DOHH2 (cell line): ENCODE measurements around the gene CRYBG1.
A peak's percentile ranks its signal among the peaks of the same experiment; 100 is the strongest.

Experiments
- H3F3A ChIP-seq: fragments of 200-600 bp; sonication (generic), shearing (Covaris generic); 2 replicates; pipeline ENCODE4 v1.6.0; 2016; ENCODE audit warnings: antibody characterized with exemption, mild to moderate bottlenecking; ENCODE audit not compliant: control insufficient read depth, insufficient read depth
- H3K27ac ChIP-seq: fragments of 200-600 bp; sonication (generic); 2 replicates; pipeline ENCODE4 v1.5.1; 2014; ENCODE audit warnings: low read depth, mild to moderate bottlenecking, low read length, moderate library complexity
- H3K27me3 ChIP-seq: fragments of 200-600 bp; sonication (generic); 2 replicates; pipeline ENCODE4 v1.6.1; 2014; ENCODE audit warnings: mild to moderate bottlenecking, low read length, mixed read lengths; ENCODE audit not compliant: control insufficient read depth
- H3K36me3 ChIP-seq: fragments of 200-600 bp; sonication (generic); 2 replicates; pipeline ENCODE4 v1.6.1; 2014; ENCODE audit warnings: mild to moderate bottlenecking, low read length, moderate library complexity, mixed read lengths; ENCODE audit not compliant: control insufficient read depth
- H3K4me1 ChIP-seq: fragments of 200-600 bp; sonication (generic); 2 replicates; pipeline ENCODE4 v1.6.1; 2014; ENCODE audit warnings: mild to moderate bottlenecking, low read length, mixed read lengths; ENCODE audit not compliant: control insufficient read depth
- H3K4me2 ChIP-seq: fragments of 200-600 bp; sonication (generic); 2 replicates; pipeline ENCODE4 v1.6.0; 2014; ENCODE audit warnings: mild to moderate bottlenecking, low read length, moderate library complexity
- H3K4me3 ChIP-seq: fragments of 200-600 bp; sonication (generic); 2 replicates; pipeline ENCODE4 v1.5.1; 2014; ENCODE audit warnings: mild to moderate bottlenecking, low read length, mixed read lengths
- H3K79me2 ChIP-seq: fragments of 200-600 bp; sonication (generic); 2 replicates; pipeline ENCODE4 v1.6.1; 2014; ENCODE audit warnings: mild to moderate bottlenecking, low read length, mixed read lengths; ENCODE audit not compliant: control insufficient read depth
- H3K9me2 ChIP-seq: fragments of 200-600 bp; sonication (generic); replicated peaks from 2 replicates; pipeline ENCODE4 v1.6.1; 2014; ENCODE audit warnings: mild to moderate bottlenecking, low read length, mixed read lengths; ENCODE audit not compliant: control insufficient read depth
- H3K9me3 ChIP-seq: fragments of 200-600 bp; sonication (generic); 2 replicates; pipeline ENCODE4 v1.6.1; 2014; ENCODE audit warnings: antibody characterized with exemption, low read length, mixed read lengths; ENCODE audit not compliant: control insufficient read depth, insufficient read depth
- H4K20me1 ChIP-seq: fragments of 200-600 bp; sonication (generic); 2 replicates; pipeline ENCODE4 v1.6.0; 2014; ENCODE audit warnings: low read depth, mild to moderate bottlenecking, antibody characterized with exemption, low read length, moderate library complexity; ENCODE audit not compliant: control insufficient read depth, insufficient read depth
- EZH2phosphoT487 ChIP-seq: fragments of 200-600 bp; sonication (generic); IDR thresholded peaks from 2 replicates; pipeline ENCODE4 v1.6.1; 2017; ENCODE audit warnings: borderline replicate concordance, mild to moderate bottlenecking, antibody characterized with exemption, low read length, moderate library complexity, mixed read lengths
- TF ChIP-seq, protein P1 (sequence below): fragments of 200-600 bp; sonication (generic); IDR thresholded peaks from one replicate; pipeline ENCODE4 v1.5.1; 2014; ENCODE audit warnings: antibody characterized with exemption, mild to moderate bottlenecking, low read depth, low read length; ENCODE audit not compliant: poor library complexity, severe bottlenecking

Gene CRYBG1

DNA sequence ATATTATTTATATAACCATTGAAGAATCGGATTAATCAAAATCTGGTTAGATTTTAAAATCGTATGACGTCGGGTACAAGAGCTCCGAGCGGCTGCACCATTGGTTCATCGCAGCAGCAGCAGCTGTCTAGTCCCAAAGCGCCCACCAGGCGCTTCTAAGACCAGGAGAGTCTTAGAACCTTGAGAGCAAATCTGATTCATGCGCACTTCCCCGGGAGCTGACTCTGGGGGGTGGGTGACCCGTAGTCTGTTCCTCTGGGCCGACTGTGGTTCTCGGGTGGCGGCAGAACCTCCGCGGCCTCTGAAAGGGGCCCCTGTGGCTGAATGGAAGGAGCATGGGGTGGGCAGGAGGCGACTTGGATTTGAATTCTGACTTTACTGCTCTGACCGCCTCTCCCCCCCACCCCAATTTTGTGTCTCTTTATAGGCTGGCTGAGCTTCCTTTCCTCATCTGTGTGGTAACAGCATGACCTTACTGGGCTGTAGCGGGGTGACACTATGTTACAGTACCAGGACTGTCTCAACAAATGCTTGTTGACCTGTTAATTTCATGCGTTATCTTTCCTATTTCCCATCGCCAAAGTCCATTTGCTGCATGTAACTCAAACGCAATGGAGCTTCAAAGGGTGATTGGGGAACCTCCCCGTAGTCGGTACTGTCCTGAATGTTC is 149.0 kb downstream of the CRYBG1 start:
- Histone ChIP-seq H3K27ac (peak overlapping the region; percentile 98), H4K20me1 (no peaks in the 10 kb centered on the region), H3K9me3 (no peaks in the 10 kb centered on the region), H3K4me1 (peaks cover 29% of the 10 kb centered on the region), H3F3A (peaks cover 22% of the 10 kb centered on the region), H3K4me3 (peak overlapping the region; percentile 94), H3K4me2 (peak overlapping the region; percentile 78), H3K9me2 (no peaks in the 10 kb centered on the region), H3K36me3 (peaks cover 21% of the 10 kb centered on the region), H3K79me2 (peaks cover 36% of the 10 kb centered on the region), H3K27me3 (no peaks in the 10 kb centered on the region)
- no peak for TF ChIP-seq EZH2phosphoT487
- TF ChIP-seq, protein P1, sequence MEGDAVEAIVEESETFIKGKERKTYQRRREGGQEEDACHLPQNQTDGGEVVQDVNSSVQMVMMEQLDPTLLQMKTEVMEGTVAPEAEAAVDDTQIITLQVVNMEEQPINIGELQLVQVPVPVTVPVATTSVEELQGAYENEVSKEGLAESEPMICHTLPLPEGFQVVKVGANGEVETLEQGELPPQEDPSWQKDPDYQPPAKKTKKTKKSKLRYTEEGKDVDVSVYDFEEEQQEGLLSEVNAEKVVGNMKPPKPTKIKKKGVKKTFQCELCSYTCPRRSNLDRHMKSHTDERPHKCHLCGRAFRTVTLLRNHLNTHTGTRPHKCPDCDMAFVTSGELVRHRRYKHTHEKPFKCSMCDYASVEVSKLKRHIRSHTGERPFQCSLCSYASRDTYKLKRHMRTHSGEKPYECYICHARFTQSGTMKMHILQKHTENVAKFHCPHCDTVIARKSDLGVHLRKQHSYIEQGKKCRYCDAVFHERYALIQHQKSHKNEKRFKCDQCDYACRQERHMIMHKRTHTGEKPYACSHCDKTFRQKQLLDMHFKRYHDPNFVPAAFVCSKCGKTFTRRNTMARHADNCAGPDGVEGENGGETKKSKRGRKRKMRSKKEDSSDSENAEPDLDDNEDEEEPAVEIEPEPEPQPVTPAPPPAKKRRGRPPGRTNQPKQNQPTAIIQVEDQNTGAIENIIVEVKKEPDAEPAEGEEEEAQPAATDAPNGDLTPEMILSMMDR: peak; percentile 12

DNA sequence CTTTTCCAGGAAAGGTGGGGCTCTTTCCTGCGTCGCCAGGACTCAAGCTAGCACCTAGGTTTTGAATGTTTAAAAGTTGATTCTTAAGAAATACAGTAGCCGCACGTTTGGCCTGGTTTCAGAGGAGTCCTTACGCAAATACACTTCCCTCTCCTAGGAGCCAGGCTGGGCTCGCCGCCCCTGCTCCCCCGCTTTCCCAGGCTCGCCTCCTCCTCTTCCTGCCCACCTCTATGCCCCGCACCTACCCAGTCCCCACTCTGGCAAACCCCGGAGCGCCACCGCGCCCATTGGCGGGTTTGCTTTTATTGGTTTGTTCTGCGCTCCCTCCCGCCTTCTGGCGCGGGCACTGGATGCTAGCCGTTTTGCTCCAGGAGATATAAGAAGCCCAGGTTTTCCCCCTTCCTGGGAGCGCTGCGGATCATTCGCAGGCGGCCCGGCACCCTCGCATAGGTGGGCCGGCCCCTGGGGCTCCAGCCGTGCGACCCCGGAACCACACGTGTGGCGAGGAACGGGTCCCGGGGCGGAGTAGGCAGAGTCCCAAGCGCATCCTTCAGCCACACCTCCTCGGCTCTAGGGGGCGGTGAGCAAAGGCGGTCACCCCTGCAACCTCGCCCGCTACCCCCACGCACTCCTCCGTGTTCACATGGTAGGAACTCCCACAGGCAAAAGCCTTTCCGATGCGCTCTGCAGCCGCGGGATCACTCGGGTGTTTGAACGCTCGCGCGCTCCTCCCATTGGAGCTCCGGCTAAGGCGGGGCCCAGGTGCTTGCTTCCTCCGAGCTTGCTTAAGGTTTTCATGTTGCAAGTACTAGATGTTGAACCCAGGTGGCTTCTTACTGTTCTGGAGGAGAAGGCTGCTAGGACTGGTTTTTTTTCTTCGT is 149.8 kb downstream of the CRYBG1 start:
- TF ChIP-seq EZH2phosphoT487: no peak
- TF ChIP-seq, protein P1: peak; percentile 62
- H3K4me2 ChIP-seq: peak overlapping the region; percentile 78
- H3K27ac ChIP-seq: peak overlapping the region; percentile 98
- H4K20me1 ChIP-seq: no peaks in the 10 kb centered on the region
- peaks cover 29% of the 10 kb centered on the region for H3K36me3 ChIP-seq
- peaks cover 31% of the 10 kb centered on the region for H3K4me1 ChIP-seq
- H3K9me2 ChIP-seq: no peaks in the 10 kb centered on the region
- H3K4me3 ChIP-seq: peak overlapping the region; percentile 94
- no peaks in the 10 kb centered on the region for H3K27me3 ChIP-seq
- no peaks in the 10 kb centered on the region for H3K9me3 ChIP-seq
- peaks cover 25% of the 10 kb centered on the region for H3F3A ChIP-seq
- peaks cover 43% of the 10 kb centered on the region for H3K79me2 ChIP-seq

DNA sequence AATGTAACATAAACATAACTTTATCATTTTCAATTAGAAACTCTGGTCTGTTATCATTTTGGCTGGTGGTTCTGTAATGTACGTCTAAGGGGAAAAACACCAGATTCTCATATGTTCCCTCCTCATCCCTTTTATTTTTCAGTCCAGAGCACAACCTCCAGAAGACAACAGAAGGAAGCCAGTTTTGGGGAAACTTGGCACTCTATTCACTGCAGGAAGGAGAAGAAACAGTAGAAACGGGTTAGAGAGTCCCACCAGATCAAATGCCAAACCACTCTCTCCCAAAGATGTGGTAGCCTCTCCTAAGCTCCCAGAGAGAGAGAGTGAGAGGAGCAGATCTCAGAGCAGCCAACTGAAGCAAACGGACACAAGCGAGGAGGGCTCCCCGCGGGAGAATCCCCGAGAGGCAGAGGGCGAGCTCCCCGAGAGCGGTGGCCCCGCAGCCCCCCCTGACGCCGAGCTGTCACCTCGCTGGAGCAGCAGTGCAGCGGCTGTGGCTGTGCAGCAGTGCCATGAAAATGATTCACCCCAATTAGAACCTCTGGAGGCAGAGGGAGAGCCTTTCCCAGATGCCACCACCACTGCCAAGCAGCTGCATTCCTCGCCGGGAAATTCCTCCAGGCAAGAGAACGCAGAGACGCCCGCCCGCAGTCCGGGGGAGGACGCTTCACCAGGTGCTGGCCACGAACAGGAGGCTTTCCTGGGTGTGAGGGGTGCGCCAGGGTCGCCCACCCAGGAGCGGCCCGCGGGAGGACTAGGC is 151.0 kb downstream of the CRYBG1 start:
- H3K79me2 ChIP-seq: peaks cover 55% of the 10 kb centered on the region
- no peak for TF ChIP-seq EZH2phosphoT487
- TF ChIP-seq, protein P1: no peak
- no peaks in the 10 kb centered on the region for H3K9me3 ChIP-seq
- peak overlapping the region; percentile 94 for H3K4me3 ChIP-seq
- H3K4me1 ChIP-seq: peaks cover 40% of the 10 kb centered on the region
- H3K4me2 ChIP-seq: peak overlapping the region; percentile 78
- no peaks in the 10 kb centered on the region for H3K27me3 ChIP-seq
- H3F3A ChIP-seq: peaks cover 26% of the 10 kb centered on the region
- H4K20me1 ChIP-seq: no peaks in the 10 kb centered on the region
- peak overlapping the region; percentile 98 for H3K27ac ChIP-seq
- no peaks in the 10 kb centered on the region for H3K9me2 ChIP-seq
- peaks cover 29% of the 10 kb centered on the region for H3K36me3 ChIP-seq
